SKM-1 (cell line): ENCODE results near the gene HGFAC.
"Not testable (repeated sequence)": the region's sequence is repeated elsewhere in the genome, so short reads cannot be mapped to it uniquely, and the experiment has no call there.

Experiments
- DNase-seq: peaks from one replicate; lab custom pipeline; 2025; ENCODE audit not compliant: unreplicated experiment; lab: John Stamatoyannopoulos, UW

HGFAC gene

DNA sequence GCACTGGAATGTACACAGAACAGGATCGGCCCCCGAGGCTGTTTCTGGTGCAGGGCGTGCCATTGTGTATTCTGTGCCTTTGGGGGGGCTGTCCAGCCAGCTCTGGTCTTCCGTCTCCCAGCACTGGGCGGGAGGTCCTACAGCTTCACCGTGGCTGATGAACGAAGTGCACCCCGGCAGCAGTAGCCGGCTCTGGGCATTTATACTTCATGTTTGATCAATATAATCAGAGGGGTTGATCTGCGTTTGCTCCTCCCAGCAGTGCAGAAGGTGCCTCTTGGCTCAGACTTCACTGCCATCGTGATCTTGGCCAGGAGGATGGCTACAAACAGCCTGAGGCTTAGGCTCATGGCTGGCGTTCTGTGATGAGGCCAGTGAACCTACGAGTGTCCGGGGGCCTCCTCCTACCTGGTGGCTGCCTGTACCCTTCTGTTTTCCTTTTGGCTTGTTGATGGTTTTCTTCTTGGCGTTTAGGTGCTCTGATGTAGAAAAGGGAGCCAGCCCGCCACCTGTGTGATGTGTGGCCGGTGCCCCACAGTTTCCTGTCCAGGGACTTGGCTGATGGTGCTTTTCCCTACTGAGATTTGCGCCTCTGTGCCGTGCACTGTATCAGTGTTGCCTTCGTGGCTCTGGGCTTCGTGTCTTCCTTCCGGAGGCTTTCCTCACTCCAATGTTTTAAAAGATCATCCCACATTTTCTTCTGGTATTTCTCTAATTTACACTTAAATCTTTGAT is 31.2 kb upstream of the HGFAC start:
- DNase-seq, result no peak

DNA sequence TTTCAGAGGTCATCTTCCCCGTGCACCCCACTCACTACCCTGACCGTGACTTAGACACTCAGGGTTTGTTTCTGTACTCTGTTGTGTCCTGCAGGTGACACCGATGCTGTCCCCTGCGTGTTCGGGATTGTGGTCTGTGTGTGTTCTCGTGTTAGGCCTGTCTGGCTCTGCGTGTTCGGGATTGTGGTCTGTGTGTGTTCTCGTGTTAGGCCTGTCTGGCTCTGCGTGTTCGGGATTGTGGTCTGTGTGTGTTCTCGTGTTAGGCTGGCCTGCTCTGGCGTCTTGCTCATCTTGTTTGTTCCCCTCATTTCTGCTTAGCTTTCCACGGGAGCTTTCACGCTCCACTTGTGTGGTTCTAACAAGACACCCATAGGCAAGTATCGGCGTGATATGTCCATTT is 30.6 kb upstream of the HGFAC start:
- not testable (repeated sequence) for DNase-seq

DNA sequence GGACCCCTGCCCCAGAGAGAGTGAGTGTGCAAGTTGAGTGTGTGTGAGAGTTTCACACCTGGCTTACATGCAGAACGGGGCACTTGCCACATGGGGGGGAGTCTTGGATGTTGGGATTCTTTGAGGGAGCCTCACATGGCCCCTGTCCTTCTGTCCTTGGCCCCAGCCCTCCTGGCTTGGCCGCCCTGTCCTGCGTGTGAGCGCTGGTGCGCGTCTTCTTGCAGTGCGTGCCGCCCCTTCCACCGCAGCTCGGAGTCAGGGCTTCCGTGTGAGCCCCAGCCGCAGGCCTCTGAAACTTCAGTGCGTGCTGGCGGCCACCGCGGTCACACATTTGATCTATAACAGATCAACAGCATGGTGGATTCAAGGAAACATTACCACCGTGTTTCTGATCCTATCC is 30.1 kb upstream of the HGFAC start:
- DNase-seq, result no peak

DNA sequence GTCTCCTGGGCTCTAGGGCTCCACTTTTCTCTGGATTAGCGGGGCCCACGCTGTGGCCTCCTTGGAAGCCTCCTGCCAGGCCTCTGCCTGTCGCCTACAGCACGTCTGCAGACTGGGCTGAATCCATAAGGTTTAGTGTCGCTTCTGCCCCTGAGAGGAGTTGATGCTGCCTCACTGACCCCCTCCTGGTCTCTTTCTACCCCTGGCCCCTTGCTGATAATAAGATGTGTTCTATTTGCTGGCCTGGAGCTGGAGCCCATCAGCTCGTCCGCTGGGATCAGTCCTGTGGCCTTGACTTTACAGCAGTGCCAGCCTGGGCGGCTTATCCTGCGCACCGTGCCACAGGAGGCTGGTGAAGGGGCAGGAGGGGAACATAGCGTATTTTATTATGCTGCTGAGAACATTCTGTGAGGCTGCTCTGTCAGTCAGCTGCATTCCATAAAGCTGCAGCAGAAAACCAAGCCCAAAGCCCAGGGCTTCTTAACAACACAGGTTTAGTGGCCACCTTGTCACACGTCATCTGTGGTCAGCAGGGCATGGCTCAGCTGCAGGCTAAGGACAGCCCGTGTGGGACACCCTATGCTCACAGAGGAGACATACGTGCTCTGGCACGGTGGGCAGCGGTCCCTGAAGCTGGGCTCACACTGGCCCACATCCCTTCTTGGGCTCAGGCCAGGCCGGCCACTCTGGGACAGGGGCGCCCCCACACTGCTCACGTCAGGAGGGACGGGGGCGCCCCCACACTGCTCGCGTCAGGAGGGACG is 29.3 kb upstream of the HGFAC start:
- DNase-seq, result no peak

DNA sequence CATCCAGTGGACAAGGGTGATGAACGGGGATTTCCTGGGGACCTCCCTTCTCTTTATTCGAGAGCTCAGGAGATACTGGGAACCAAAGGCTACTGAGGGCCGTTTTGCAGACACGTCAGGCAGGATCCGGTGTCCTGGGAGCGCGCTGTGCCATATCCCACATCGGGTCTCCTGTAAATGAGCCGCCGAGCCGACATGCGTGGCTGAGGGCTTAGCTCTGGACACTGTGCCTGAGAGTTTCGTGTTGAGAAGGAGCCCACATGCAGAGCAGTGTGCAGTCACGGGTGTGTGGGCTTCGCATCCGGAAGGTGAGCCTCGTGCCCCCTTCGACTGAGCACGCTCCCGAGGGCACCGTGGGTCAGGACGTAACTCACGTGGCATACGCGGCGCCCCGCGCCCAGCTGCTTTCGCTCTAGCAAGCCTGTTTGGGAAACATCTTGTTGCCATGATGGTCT is 28.5 kb upstream of the HGFAC start:
- DNase-seq, result no peak

DNA sequence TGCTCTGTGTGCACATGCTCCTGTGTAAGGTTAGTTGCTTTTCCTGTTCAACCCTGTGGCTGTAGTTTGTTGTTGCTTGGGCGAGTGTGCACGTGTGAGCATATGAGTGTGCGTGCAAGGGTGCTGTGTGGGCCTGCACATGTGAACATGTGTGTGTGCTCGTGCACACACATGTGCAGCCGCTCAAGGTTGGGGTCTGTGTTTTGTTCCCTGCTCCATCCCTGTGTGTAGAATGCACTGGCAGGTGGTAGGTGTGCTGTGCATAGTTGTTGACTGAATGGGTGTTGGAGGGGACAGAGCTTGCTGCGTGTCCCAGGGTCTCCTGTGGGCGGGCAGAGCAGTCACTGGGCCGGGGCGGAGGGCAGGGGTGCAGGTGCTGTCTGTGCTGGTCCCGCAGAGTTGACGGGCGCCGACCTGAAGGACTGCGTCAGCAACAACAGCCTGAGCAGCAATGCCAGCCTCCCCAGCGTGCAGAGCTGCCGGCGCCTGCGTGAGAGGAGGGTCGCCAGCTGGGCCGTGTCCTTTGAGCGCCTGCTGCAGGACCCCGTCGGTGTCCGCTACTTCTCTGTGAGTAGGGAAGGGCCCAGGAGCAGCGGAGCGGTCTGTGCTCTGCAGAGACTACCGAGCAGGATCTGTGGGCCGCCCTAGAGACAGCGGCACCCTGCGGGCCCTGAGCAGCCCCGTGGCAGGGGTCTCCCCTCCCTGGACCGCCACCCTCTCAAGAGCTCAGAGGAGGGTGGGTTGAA is 27.9 kb upstream of the HGFAC start:
- no peak for DNase-seq

DNA sequence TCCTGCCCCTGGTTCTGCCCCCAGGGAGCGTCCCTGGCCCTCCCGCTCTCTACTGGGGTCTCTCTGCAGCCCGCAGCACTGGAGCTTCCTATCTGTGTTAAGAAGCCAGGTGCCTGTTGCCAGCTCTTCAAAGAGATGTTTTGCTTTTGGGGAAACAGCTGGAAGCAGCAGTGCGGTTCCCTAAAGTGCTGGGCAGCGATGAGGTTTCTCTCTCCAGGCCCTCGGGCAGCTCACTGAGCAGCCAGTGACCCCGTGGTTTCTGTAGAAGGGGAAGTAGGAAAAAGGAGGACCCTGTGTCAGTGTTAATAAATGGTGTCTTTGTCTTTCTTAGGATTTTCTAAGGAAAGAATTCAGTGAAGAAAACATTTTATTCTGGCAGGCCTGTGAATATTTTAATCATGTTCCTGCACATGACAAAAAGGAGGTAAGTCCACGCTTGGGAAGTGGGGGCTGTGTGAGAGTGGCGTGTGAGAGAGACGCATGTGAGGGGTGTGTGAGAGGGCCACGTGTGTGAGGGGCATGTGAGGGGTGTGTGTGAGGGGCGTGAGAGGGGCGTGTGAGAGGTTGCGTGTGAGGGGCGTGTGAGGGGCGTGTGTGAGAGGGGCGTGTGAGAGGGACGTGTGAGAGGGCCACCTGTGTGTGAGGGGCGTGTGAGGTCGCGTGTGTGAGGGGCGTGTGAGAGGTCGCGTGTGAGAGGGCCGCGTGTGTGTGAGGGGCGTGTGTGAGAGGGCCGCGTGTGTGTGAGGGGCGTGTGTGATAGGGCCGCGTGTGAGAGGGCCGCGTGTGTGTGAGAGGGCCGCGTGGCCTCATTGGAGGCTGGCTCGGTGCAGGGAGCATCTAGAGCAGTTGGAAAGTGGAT is 27.1 kb upstream of the HGFAC start:
- DNase-seq, result no peak

DNA sequence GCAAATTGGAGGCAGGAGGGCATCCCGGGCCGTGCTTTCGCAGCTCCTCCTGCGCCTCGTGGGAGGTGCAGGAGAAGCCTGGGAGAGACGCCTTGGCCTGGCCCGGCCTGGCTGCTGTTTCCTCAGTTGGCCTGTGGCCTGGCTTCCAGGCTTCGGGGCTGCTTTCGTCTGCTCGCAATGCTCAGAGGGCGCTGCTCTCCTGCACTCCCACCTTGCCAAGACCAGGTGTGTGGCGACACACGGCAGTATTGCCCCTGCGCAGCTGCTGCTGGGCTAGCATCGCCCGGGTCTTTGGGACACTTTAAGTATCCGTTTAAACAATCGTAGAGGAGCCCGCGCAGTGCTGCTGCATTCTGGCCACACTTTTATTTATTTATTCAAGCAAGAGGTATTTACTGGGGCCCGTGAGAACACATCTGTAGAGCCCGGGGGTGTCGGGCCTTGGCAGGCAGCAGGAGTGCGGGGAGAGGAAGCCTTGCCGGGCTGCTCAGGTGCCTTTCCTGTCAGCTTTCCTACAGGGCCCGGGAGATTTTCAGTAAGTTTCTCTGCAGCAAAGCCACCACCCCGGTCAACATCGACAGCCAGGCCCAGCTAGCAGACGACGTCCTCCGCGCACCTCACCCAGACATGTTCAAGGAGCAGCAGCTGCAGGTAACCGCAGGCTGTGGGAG is 26.2 kb upstream of the HGFAC start:
- no peak for DNase-seq

DNA sequence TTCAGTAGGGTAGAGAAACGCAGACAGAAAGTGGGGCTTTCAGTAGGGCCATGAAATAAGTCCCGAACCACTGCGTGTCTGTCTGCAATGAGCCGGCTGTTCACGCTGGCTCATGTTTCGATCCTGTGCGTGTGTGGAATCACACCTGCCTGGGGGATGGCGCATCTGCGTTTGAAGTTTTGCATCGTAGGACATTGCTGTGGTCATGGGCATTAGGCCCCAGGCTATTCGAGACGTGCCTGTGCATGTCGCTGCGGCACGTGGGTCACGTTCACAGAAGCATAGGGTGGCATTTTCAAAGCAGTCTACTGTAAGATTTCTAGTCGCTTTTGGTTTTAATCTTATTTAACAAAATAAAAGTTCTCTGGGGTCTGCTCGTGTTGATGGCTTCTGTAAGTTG is 25.5 kb upstream of the HGFAC start:
- DNase-seq, result no peak

DNA sequence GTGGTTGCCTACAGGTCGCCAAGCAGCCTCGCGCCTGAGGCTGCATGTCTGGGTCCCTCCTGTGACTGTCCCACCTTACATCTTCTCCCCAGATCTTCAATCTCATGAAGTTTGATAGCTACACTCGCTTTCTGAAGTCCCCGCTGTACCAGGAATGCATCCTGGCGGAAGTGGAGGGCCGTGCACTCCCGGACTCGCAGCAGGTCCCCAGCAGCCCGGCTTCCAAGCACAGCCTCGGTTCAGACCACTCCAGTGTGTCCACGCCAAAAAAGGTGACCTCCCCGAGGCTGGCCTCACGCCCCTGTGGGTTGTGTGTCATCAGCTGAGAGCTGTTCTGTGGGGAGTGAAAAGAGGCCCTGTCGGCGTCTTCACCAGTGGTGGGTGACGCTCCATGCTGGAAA is 24.9 kb upstream of the HGFAC start:
- no peak for DNase-seq

DNA sequence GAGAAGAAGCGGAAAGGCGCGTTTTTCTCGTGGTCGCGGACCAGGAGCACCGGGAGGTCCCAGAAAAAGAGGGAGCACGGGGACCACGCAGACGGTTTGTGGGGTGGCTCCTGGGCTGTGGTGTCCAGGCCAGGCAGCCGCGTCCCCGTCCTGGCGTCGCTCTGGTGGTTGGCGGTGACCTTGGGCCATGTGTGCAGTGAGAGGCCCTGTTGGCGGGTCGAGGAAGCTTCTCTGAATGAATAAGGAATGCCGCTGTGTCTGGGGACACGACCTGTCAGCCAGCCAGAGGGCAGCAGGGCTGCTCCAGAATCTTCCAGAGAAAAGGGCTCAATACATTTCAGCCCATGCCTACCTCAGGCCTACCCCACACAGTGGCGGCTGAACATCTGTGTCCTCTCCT is 24.3 kb upstream of the HGFAC start:
- no peak for DNase-seq

DNA sequence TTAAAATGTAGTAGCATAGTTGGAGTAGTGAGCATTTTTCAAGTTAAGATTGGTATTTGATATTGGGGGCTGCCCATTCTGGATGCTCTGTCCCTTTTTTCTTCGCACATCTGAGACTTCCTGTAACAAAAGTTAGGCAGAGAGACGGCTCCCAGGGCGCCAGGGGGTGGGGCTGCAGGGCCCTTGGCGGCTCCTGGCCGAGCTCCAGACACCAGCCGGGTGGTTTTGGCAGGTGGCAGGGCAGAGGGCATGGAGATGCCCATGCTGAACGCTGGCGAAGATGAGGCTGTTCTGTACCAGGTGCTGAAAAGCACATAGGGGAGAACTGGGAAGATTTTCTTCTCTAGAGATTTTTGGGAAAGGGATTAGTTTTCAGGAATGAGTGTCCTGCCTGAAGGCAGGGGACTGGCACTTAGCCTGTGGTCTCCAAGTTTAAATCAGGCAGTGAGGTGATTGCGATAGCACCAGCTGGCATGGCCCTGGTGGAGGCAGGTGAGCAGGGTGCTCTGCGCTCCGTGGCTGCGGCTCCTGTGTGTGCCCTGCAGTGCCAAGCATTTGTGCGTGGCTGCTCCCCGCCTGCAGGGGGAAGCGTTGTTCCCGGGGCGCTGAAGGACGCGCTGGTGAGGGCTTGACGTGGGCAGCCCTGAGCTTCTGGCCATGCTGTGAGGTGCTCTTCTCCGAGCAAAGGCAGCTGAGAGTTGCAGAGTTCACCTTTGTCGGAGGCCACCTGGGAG is 23.6 kb upstream of the HGFAC start:
- DNase-seq, result no peak

DNA sequence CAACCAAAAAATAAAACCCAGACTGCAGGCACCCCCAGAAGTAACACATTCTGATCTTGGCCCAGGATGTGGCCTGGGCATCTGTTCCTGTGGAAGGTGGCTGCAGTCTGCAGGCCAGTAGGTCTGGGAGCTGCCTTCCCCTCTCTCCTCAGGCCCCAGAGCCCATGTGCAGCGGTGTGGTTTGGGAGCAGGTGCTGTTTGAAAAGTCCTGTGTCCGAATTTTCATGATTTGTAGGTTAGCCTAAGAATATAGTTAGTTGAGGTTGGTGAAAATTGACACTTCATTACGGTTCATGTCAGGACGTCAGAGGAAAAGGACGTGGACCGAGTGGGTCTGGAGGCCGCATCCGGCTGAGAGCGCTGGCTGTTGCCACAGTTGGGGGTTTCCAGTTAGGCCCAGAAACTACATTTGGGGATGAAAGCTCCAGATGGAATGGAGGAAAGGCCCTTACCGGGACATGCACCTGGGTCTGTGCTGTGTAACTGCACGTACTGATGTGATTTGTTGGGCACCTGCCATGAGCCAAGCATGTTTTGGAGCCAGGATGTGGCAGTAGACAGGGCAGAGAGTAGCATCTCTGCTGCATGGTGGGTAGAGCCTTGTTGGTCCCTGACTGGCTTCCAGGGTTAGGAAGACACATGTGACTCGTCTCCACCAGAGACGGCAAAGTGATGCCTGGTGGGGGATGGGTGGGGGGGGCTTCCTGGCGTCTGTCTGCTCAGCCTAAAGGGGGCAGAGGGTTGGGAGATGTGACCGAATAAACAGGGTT is 21.7 kb upstream of the HGFAC start:
- no peak for DNase-seq

DNA sequence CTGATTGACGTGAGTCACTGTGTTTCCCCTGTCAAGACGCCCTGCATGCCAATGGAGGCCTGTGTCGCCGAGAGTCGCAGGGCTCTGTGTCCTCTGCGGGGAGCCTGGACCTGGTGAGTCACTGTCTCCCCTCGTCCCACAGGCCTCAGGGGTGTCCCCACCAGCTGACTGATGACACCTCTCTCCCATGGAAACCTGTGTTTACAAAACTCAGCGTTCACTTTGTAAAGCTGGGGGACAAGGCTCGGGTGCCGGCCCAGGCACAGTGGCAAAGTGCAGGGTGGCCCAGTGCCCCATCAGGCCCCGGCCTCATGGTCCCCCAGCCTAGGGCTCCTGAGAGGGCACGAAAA is 21.2 kb upstream of the HGFAC start:
- no peak for DNase-seq

DNA sequence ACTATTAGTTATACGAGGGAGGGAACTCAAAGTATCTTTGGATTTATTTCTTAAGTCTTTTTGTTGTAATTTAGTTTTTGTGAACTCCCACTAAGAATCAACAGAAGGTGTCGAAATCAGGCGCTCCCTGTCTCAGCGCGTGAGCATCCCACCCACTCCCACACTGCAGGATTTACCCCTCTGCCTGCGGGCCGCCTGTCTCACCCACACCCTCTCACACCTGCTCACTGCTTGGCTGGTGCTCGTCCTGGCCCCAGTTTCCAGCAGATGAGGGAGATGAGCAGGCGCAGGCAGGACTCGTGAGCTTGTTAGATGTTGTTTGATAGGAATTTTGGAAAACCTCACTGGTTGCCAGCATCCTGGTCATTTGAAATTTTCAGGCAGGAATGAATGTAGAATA is 20.8 kb upstream of the HGFAC start:
- no peak for DNase-seq

DNA sequence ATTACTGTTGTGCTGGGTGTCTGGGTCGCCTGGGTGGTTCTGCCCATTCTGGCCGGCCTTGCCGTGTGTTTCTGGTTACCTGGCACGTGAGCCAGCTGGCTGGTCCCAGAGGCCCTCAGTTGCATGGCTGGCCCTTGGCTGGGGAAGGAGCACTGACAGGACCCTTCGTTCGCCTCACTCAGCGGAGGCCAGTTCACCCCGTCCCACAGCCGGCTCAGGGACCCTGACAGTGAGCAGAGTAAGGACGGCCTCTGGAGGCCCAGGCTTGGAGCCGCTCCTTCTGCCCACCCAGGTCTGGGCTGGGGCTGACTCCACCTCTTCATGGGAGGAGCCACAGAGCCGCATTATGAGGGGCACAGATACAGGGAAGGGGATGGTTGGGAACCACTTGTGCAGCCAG is 20.3 kb upstream of the HGFAC start:
- DNase-seq, result no peak

DNA sequence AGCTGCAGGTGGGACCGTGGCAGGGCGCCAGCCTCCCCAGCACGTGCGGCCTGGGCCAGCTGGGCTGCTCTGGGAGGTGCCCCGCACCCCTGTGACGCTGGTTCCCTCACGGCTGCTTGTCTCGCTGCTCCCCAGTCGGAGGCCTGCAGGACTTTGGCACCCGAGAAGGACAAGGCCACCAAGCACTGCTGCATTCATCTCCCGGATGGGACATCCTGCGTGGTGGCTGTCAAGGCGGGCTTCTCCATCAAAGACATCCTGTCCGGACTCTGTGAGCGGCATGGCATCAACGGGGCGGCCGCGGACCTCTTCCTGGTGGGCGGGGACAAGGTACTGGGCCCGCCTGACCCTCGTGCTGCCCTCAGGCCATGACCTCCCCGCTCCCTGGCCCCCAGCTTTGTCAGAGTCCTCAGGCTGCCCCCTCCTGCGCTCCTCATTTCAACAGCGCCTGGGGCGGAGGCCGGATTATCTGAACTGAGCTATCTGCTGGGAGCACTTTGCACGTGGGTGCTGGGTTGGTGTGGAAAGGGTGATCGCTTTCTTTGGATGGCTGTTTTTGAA is 19.4 kb upstream of the HGFAC start:
- DNase-seq, result no peak

DNA sequence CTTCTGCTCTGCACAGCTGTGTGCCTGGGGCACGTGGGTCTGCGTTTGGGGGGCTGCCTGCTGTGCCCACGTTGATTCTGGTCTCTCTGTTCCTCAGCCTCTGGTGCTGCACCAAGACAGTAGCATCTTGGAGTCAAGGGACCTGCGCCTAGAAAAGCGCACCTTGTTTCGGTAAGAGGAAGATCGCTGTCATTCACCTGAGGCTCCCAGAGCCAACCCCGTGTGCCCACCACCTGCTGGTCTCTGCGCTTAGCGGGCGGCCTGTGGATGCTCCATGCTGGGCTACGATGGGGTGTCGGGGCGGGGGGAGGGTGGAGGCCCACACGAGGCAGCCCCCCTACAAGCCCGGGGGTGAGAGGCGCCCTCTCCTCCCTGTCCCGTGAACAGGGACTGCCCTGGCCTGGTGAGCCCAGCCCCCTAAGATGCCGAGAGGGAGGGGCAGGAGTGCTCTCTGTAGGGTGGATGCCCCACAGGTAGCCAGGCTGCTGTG is 18.9 kb upstream of the HGFAC start:
- no peak for DNase-seq

DNA sequence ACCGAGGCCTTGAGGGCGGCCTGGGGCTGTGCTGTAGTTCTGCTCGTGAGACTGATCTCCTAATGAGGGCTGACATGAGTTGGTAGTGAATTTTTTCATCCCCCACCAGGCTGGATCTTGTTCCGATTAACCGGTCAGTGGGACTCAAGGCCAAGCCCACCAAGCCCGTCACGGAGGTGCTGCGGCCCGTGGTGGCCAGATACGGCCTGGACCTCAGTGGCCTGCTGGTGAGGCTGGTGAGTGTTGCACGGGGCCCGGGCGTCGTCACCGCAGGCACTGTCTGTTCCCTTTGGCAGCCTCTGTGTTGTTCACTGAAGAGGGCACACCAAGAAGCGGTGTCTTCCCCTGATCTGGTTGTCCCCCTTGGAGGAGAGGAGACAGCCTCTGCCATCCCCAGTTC is 18.4 kb upstream of the HGFAC start:
- DNase-seq, result no peak
